ENCODE data around the gene CADPS2.

- TF ChIP-seq POLR2AphosphoS5 (IDR thresholded peaks at IDR 0.05) (no peak), CTCF (IDR thresholded peaks at IDR 0.05) (no peak), POLR2A (IDR thresholded peaks at IDR 0.05) (no peak)
Measured at GRCh38 chr7:122407195-122407594, 479.1 kb downstream of the CADPS2 start.
